ENCODE results near the gene PCDHA4.

- TF ChIP-seq POLR2A (IDR thresholded peaks at IDR 0.05; ENCODE audit: low read depth, low read length) (no peak), TAF1 (IDR thresholded peaks at IDR 0.05; ENCODE audit: borderline replicate concordance, low read depth, low read length) (no peak)
Observed at GRCh38 chr5:140862441-140863295, 55.8 kb downstream of the PCDHA4 start.

Data from GM12892 (cell line).